Smooth muscle cell (in vitro differentiated cells): ENCODE measurements around the gene NUMB. TPM values are rescaled to one million over a fixed set of nuclear protein-coding genes. Genes with fewer than 3 reads are reported as not detected.

ENCODE experiments used
- DNase-seq: peaks from one replicate; lab custom pipeline; 2025; ENCODE audit not compliant: unreplicated experiment; lab: John Stamatoyannopoulos, UW
- H2AFZ ChIP-seq: fragments of 200-600 bp; sonication (generic); 2 replicates; pipeline ENCODE4 v1.6.0; 2016; ENCODE audit warnings: antibody characterized with exemption, low read depth, mild to moderate bottlenecking
- H3F3A ChIP-seq: fragments of 200-600 bp; sonication (generic); 2 replicates; pipeline ENCODE4 v1.6.0; 2017; ENCODE audit warnings: antibody characterized with exemption, low read depth
- H3K27ac ChIP-seq: fragments of 200-600 bp; sonication (generic); 2 replicates; pipeline ENCODE4 v1.5.1; 2016; ENCODE audit warnings: low read depth, mild to moderate bottlenecking
- H3K27me3 ChIP-seq: fragments of 200-600 bp; sonication (generic); 2 replicates; pipeline ENCODE4 v1.6.1; 2016; ENCODE audit warnings: low read depth, mild to moderate bottlenecking
- H3K36me3 ChIP-seq: fragments of 200-600 bp; sonication (generic); 2 replicates; pipeline ENCODE4 v1.5.1; 2016; ENCODE audit warnings: low read depth
- H3K4me1 ChIP-seq: fragments of 200-600 bp; sonication (generic); 2 replicates; pipeline ENCODE4 v1.5.1; 2016; ENCODE audit warnings: low read depth
- H3K4me2 ChIP-seq: fragments of 200-600 bp; sonication (generic); 2 replicates; pipeline ENCODE4 v1.6.0; 2016; ENCODE audit warnings: mild to moderate bottlenecking
- H3K4me3 ChIP-seq: fragments of 200-600 bp; sonication (generic); 2 replicates; pipeline ENCODE4 v1.5.1; 2016; ENCODE audit warnings: mild to moderate bottlenecking
- H3K79me2 ChIP-seq: fragments of 200-600 bp; sonication (generic); 2 replicates; pipeline ENCODE4 v1.6.0; 2016; ENCODE audit warnings: low read depth, mild to moderate bottlenecking
- H3K9ac ChIP-seq: fragments of 200-600 bp; sonication (generic); 2 replicates; pipeline ENCODE4 v1.6.0; 2016; ENCODE audit warnings: low read depth
- H3K9me3 ChIP-seq: fragments of 200-600 bp; sonication (generic); replicated peaks from 2 replicates; pipeline ENCODE4 v1.5.1; 2016; ENCODE audit warnings: low read depth
- H4K20me1 ChIP-seq: fragments of 200-600 bp; sonication (generic); 2 replicates; pipeline ENCODE4 v1.6.0; 2016; ENCODE audit warnings: low read depth
- CTCF ChIP-seq: fragments of 200-600 bp; sonication (generic); IDR thresholded peaks from 2 replicates; pipeline ENCODE4 v1.5.1; 2017; ENCODE audit warnings: borderline replicate concordance, mild to moderate bottlenecking, antibody characterized with exemption; ENCODE audit not compliant: insufficient read depth, poor library complexity, severe bottlenecking
- WGBS: methylation state at CpG from one replicate; pipeline ENCODE4 v1.1.7; 2016; ENCODE audit warnings: low lambda C conversion rate; 5-methylcytosine and 5-hydroxymethylcytosine counted together
- polyA plus RNA-seq: library from polyadenylated mRNA; unstranded; fragments of >200 nt; fragmentation: Nextera tagmentation; extraction: Ambion mirVana; gene quantifications from 2 replicates; pipeline ENCODE4 v1.2.1, GENCODE V29; 2016
- total RNA-seq: library from RNA; depleted of rRNA; stranded (reverse); fragments of >200 nt; gene quantifications from 2 replicates; pipeline ENCODE4 v1.2.3, GENCODE V29; 2014

NUMB gene
- total and polyA plus RNA-seq, 2 experiments from 2014 or later, result 34.5 to 57.4 TPM

- H3K4me3 ChIP-seq, result no peak overlapping the region
- 93% methylated on average over 1 of the region's 1 CpG for WGBS
- peaks cover 98% of the 10 kb centered on the region for H4K20me1 ChIP-seq
- DNase-seq, result no peak
- no peaks in the 10 kb centered on the region for H3K4me1 ChIP-seq
- H3K79me2 ChIP-seq, result peaks cover 83% of the 10 kb centered on the region
- H2AFZ ChIP-seq, result no peak overlapping the region
- H3K9ac ChIP-seq, result no peak overlapping the region
- no peak for TF ChIP-seq CTCF
- no peaks in the 10 kb centered on the region for H3K27me3 ChIP-seq
- H3K36me3 ChIP-seq, result no peaks in the 10 kb centered on the region
- H3K9me3 ChIP-seq, result no peaks in the 10 kb centered on the region
- H3K27ac ChIP-seq, result no peak overlapping the region
- H3K4me2 ChIP-seq, result no peak overlapping the region
- H3F3A ChIP-seq, result no peaks in the 10 kb centered on the region
Observed at GRCh38 chr14:73374218-73374617, 84.1 kb downstream of the NUMB start.

GRCh38 chr14:73372529-73372928, 85.8 kb downstream of the NUMB start:
- Histone ChIP-seq H2AFZ (no peak overlapping the region), H3K27me3 (no peaks in the 10 kb centered on the region), H3K4me2 (no peak overlapping the region), H3K4me1 (no peaks in the 10 kb centered on the region), H3K9me3 (no peaks in the 10 kb centered on the region), H4K20me1 (peaks cover 98% of the 10 kb centered on the region), H3K36me3 (no peaks in the 10 kb centered on the region), H3K27ac (no peak overlapping the region), H3K9ac (no peak overlapping the region), H3F3A (no peaks in the 10 kb centered on the region), H3K79me2 (peaks cover 70% of the 10 kb centered on the region), H3K4me3 (no peak overlapping the region)
- no peak for DNase-seq
- no peak for TF ChIP-seq CTCF

- H3K4me1 ChIP-seq, result no peaks in the 10 kb centered on the region
- H3K27me3 ChIP-seq, result no peaks in the 10 kb centered on the region
- H3K36me3 ChIP-seq, result no peaks in the 10 kb centered on the region
- H3K4me3 ChIP-seq, result no peak overlapping the region
- no peak for TF ChIP-seq CTCF
- H3K4me2 ChIP-seq, result no peak overlapping the region
- H3K9ac ChIP-seq, result no peak overlapping the region
- H2AFZ ChIP-seq, result no peak overlapping the region
- peaks cover 58% of the 10 kb centered on the region for H3K79me2 ChIP-seq
- H3F3A ChIP-seq, result no peaks in the 10 kb centered on the region
- no peaks in the 10 kb centered on the region for H3K9me3 ChIP-seq
- peaks cover 96% of the 10 kb centered on the region for H4K20me1 ChIP-seq
- H3K27ac ChIP-seq, result no peak overlapping the region
- no peak for DNase-seq
- 81% methylated on average over 5 of the region's 5 CpGs for WGBS
Observed at GRCh38 chr14:73370561-73370960, 87.8 kb downstream of the NUMB start.

- Histone ChIP-seq H3K27me3 (no peaks in the 10 kb centered on the region), H3K36me3 (no peaks in the 10 kb centered on the region), H3K4me1 (no peaks in the 10 kb centered on the region), H3K9me3 (no peaks in the 10 kb centered on the region), H3K9ac (no peak overlapping the region), H3K27ac (no peak overlapping the region), H2AFZ (no peak overlapping the region), H3K79me2 (peaks cover 58% of the 10 kb centered on the region), H3F3A (no peaks in the 10 kb centered on the region), H3K4me2 (no peak overlapping the region), H4K20me1 (peaks cover 96% of the 10 kb centered on the region), H3K4me3 (no peak overlapping the region)
- no peak for DNase-seq
- no peak for TF ChIP-seq CTCF
Observed at GRCh38 chr14:73369428-73369827, 88.9 kb downstream of the NUMB start.
